PC-9 (cell line): ENCODE data around the gene STX1A. TPM values are rescaled to one million over a fixed set of nuclear protein-coding genes. Genes with fewer than 3 reads are reported as not detected.

ENCODE experiments used
- BruUV-seq: library from RNA; stranded (reverse); fragments of 400-500 nt; replicated peaks from 2 replicates; lab custom pipeline; 2021; lab: Mats Ljungman, UMichigan
- CTCF ChIA-PET: fragments of 300-600 bp; sonication (Branson Sonifier 250); formaldehyde crosslinking; loops from one replicate; lab custom pipeline; 2022; ENCODE audit warnings: antibody characterized with exemption; lab: Charles Lee
- POLR2A ChIA-PET: fragments of 300-600 bp; sonication (Branson Sonifier 250); formaldehyde crosslinking; loops from one replicate; lab custom pipeline; 2022; ENCODE audit warnings: antibody characterized with exemption; ENCODE audit not compliant: unreplicated experiment; lab: Charles Lee
- DNase-seq, 2 experiments: peaks; one replicate each; pipeline versions ENCODE4 v3.0.0 to v3.0.0-alpha.2; 2015 to 2022; ENCODE audit warnings: mixed read lengths in 1 of 2
- H2AFZ ChIP-seq: fragments of 200-600 bp; sonication (generic); 2 replicates; pipeline ENCODE4 v1.8.1; 2017; ENCODE audit warnings: antibody characterized with exemption
- H3F3A ChIP-seq: fragments of 200-600 bp; sonication (generic); 2 replicates; pipeline ENCODE4 v1.8.1; 2017; ENCODE audit warnings: antibody characterized with exemption, mild to moderate bottlenecking, low read depth; ENCODE audit not compliant: insufficient read depth
- H3K27ac ChIP-seq: fragments of 200-600 bp; sonication (generic); 2 replicates; pipeline ENCODE4 v1.6.1; 2016; ENCODE audit warnings: mixed run types
- H3K27me3 ChIP-seq: fragments of 200-600 bp; sonication (generic); 2 replicates; pipeline ENCODE4 v1.6.1; 2016; ENCODE audit warnings: low read depth, mixed run types; ENCODE audit not compliant: insufficient read depth
- H3K36me3 ChIP-seq: fragments of 200-600 bp; sonication (generic); 2 replicates; pipeline ENCODE4 v1.6.1; 2016; ENCODE audit warnings: low read depth, mixed run types
- H3K4me1 ChIP-seq: fragments of 200-600 bp; sonication (generic); replicated peaks from 2 replicates; pipeline ENCODE4 v1.6.1; 2016; ENCODE audit warnings: mixed run types; ENCODE audit not compliant: insufficient read depth
- H3K4me2 ChIP-seq: fragments of 200-600 bp; sonication (generic); 2 replicates; pipeline ENCODE4 v1.6.1; 2017; ENCODE audit warnings: mixed run types
- H3K4me3 ChIP-seq: fragments of 200-600 bp; sonication (generic); 2 replicates; pipeline ENCODE4 v1.6.1; 2016; ENCODE audit warnings: mixed run types
- H3K79me2 ChIP-seq: fragments of 200-600 bp; sonication (generic); 2 replicates; pipeline ENCODE4 v1.6.1; 2017; ENCODE audit warnings: low read depth, mixed run types
- H3K9me2 ChIP-seq: fragments of 200-600 bp; sonication (generic); 2 replicates; pipeline ENCODE4 v1.8.1; 2017; ENCODE audit warnings: mild to moderate bottlenecking; ENCODE audit not compliant: insufficient read depth
- H3K9me3 ChIP-seq: fragments of 200-600 bp; sonication (generic); 2 replicates; pipeline ENCODE4 v1.8.1; 2016; ENCODE audit warnings: low read depth; ENCODE audit not compliant: insufficient read depth
- H4K20me1 ChIP-seq: fragments of 200-600 bp; sonication (generic); 2 replicates; pipeline ENCODE4 v1.8.1; 2017; ENCODE audit not compliant: insufficient read depth
- CTCF ChIP-seq: fragments of 200-600 bp; sonication (generic); conservative IDR thresholded peaks from 2 replicates; pipeline ENCODE4 v1.6.1; 2017; ENCODE audit warnings: mixed run types, antibody characterized with exemption, mild to moderate bottlenecking, moderate library complexity
- EZH2 ChIP-seq: fragments of 200-600 bp; sonication (generic); IDR thresholded peaks from 2 replicates; pipeline ENCODE4 v1.8.0; 2017; ENCODE audit warnings: antibody characterized with exemption, low read depth
- intact Hi-C: fragments of 100-400 bp; cut with micrococcal nuclease; formaldehyde crosslinking; loops from one replicate; pipeline ENCODE4 v1.10.0; 2022; ENCODE audit not compliant: unreplicated experiment
- total RNA-seq: library from RNA; stranded (reverse); gene quantifications from 2 replicates; pipeline ENCODE4 v1.2.3, GENCODE V29; 2021

STX1A gene
- total RNA-seq, 1 experiment from 2014 or later: 39.1 TPM

- Histone ChIP-seq H4K20me1 (peaks cover 4% of the 10 kb centered on the region; the same call in 1 of the 2 replicates), H3K9me3 (no peaks in the 10 kb centered on the region), H2AFZ (peak within 1 kb of the TSS; percentile 96), H3K9me2 (no peaks in the 10 kb centered on the region), H3K27ac (peak within 1 kb of the TSS; percentile 57), H3K4me1 (peaks cover 17% of the 10 kb centered on the region), H3K79me2 (peaks cover 73% of the 10 kb centered on the region), H3K4me2 (peak within 1 kb of the TSS; percentile 99), H3K36me3 (peaks cover 2% of the 10 kb centered on the region; the same call in 1 of the 2 replicates), H3K4me3 (peak within 1 kb of the TSS; percentile 97), H3K27me3 (no peaks in the 10 kb centered on the region), H3F3A (no peaks in the 10 kb centered on the region)
- DNase-seq: peak; percentile 85 to 92
- POLR2A ChIA-PET: no interaction called here
- intact Hi-C loops: loop anchor here (1.0 to 2.0 kb wide), 2 partner anchors 23 to 32 kb away; no protein-coding TSS in a partner anchor
- TF ChIP-seq EZH2 (no peak), CTCF (no peak)
- BruUV-seq: no TSS peak
- CTCF ChIA-PET: no interaction called here
Observed at GRCh38 chr7:73683056-73683787, 36.2 kb downstream of the STX1A start, which contains the start of the genes BUD23 and DNAJC30. TSS of gene BUD23 (plus strand) at chr7:73683597. CDS start at chr7:73683626, 29 bp downstream. TSS of gene DNAJC30 (minus strand) at chr7:73683453. CDS start at chr7:73683423, 30 bp downstream.

DNA sequence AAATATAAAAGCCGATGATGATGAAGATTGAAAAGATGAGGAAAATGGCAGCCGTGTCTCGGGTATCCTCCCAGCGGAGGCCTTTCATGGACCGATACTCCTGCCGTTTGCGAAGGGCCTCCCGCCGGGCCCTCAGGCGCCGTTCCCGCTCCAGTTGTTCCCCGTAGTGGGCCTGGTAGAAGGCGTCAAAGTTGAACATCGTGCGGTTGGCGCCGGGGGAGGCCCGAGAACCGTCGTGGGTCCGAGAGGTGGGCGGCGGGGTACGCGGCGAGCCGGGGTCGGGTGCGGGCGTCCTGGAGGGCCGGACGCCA lies 36.8 kb downstream of the STX1A start:
- Histone ChIP-seq H3K27ac (peak overlapping the region; percentile 46), H3K4me1 (peaks cover 17% of the 10 kb centered on the region), H4K20me1 (peaks cover 4% of the 10 kb centered on the region; the same call in 1 of the 2 replicates), H2AFZ (peak overlapping the region; percentile 96), H3F3A (no peaks in the 10 kb centered on the region), H3K27me3 (no peaks in the 10 kb centered on the region), H3K4me2 (peak overlapping the region; percentile 99), H3K9me3 (no peaks in the 10 kb centered on the region), H3K9me2 (no peaks in the 10 kb centered on the region), H3K4me3 (peak overlapping the region; percentile 97), H3K79me2 (peaks cover 73% of the 10 kb centered on the region), H3K36me3 (no peaks in the 10 kb centered on the region)
- CTCF ChIA-PET: no interaction called here
- DNase-seq: no peak
- TF ChIP-seq CTCF: no peak
- no peak for TF ChIP-seq EZH2
- intact Hi-C loops: loop anchor here (1.0 to 2.0 kb wide), 2 partner anchors 24 to 32 kb away; no protein-coding TSS in a partner anchor
- no TSS peak for BruUV-seq
- POLR2A ChIA-PET: no interaction called here

- Histone ChIP-seq H3K27ac (no peak overlapping the region), H3K4me3 (peak overlapping the region; percentile 13; the same call in 1 of the 2 replicates), H3K27me3 (no peaks in the 10 kb centered on the region), H3K9me3 (no peaks in the 10 kb centered on the region), H4K20me1 (peaks cover 4% of the 10 kb centered on the region; the same call in 1 of the 2 replicates), H3K36me3 (no peaks in the 10 kb centered on the region), H3K9me2 (no peaks in the 10 kb centered on the region), H2AFZ (no peak overlapping the region), H3K79me2 (peaks cover 61% of the 10 kb centered on the region), H3K4me1 (peaks cover 17% of the 10 kb centered on the region), H3F3A (peaks cover 9% of the 10 kb centered on the region; the same call in 1 of the 2 replicates), H3K4me2 (peak overlapping the region; percentile 99)
- CTCF ChIA-PET: interaction anchor here (0.7 kb wide), 1 partner anchor 72 kb away, joined by 3 read pairs; no protein-coding TSS in a partner anchor
- BruUV-seq: no TSS peak
- TF ChIP-seq CTCF (no peak), EZH2 (no peak)
- POLR2A ChIA-PET: no interaction called here
- intact Hi-C loops: no loop called here
- no peak for DNase-seq
Observed at GRCh38 chr7:73681031-73681430, 38.4 kb downstream of the STX1A start.
